UCSD-AML1 (cell line): ENCODE results near the gene GAK.

Experiments
- DNase-seq: peaks from one replicate; lab custom pipeline; 2025; ENCODE audit not compliant: unreplicated experiment; lab: John Stamatoyannopoulos, UW

Gene GAK

DNA sequence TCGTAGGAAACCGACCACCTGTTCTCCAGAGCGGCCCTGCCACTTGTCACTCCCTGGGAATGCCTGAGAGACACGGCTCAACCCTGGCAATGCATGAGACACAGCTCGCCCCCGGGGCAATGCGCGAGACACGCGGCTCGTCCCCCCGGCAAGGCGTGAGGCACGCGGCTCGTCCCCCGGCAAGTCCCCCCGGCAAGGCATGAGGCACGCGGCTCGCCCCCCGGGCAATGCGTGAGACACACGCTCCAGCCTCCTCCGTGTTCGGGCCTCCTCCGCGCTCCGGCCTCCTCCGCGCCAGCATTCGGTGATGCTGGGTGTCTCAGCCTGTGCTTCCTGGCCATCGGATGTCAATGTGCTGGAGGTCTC, 78.7 kb downstream of the GAK start:
- no peak for DNase-seq

DNA sequence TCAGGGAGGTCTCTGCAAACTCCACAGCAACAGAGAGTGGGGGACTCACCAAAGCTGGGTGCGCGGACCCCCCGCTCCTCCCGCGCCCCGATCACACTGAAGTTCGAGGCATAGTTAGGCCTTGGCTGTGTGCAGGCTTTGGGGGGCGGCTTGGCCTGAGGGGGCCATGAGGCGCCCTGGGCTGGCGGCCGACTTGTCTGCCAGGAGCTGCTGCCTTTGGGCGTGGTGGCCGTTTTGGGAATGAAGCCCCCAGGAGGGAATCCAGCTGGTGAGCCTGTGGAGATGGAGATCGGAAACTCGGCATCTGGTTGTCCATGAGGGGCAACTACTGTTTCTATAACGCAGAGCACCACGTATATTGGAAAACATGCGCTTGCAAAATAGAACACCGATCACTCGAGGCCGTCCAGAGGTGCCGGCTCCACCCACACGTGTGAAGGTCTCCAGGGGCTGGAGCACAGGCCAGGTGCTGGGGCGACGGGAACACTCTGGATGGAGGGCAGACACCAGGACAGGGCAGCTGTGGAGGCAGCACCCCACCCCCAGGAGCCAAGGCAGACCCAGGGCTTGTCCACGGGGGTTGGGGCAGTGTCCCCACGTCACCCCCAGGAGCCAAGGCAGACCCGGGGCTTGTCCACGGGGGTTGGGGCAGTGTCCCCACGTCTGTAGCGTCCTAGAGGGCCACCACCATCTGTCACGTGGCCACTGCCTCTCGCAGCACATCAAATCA, 80.2 kb downstream of the GAK start:
- DNase-seq, result no peak

DNA sequence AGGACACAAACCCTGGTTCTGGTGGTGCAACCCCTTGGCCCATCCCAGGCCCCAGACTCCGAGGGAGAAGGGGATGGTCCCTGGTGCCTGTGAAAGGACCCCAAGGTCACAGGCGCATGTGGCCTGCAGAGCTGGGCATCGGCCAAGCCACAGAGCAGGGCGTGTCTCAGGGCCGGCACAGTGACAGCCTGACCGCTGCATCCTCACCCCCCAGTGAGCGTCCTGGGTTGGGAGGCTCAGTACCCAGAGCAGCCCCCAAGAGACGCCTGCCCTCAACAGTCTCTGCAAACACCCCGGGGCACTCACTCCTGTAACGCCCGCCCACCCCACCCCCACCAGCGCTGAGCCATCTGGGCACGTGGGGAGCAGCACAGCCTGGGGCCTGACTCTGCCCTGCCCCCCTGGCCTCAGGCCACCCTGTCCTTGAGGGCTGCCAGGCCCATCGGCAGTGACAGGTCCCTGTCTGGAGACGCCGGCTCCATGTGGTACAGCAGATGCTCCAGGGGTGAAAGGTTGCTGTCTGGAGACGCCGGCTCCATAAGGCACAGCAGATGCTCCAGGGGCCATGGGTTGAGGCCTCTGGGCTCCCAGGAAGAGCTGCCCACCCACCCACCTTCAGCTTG, 81.7 kb downstream of the GAK start:
- no peak for DNase-seq

DNA sequence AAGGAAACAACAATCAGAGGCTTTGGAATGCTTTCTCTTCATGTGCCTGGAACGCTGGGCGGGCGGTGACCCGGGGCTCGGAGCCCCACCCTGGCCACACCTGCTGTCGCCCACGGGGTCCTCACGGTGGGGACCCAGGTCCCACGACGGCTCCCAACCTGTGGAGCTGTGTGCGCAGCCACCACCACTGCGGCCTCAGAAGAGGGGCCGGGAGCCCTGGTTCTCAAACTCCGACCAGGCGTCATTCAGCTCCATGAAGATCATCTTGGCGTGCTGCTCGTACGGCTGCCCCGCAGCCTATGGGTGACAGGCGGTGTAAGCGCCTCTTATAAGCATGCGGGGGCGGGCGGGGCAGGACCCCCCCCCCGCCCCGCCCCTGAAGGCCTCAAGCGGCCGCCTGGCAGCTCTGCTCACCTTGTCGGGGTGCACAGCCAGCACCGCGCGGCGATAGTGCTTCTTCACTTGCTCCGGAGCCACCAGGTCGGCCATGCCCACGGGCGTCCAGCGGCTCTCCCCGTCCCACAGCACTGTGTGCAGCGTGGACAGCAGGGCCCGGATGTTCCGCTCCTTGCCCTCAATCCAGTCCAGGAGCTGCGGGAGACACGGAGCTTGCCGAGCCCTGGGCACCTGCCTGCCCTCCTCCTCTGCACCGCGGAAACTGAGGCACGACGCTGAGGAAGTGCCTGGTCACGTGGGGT, 82.5 kb downstream of the GAK start:
- no peak for DNase-seq

DNA sequence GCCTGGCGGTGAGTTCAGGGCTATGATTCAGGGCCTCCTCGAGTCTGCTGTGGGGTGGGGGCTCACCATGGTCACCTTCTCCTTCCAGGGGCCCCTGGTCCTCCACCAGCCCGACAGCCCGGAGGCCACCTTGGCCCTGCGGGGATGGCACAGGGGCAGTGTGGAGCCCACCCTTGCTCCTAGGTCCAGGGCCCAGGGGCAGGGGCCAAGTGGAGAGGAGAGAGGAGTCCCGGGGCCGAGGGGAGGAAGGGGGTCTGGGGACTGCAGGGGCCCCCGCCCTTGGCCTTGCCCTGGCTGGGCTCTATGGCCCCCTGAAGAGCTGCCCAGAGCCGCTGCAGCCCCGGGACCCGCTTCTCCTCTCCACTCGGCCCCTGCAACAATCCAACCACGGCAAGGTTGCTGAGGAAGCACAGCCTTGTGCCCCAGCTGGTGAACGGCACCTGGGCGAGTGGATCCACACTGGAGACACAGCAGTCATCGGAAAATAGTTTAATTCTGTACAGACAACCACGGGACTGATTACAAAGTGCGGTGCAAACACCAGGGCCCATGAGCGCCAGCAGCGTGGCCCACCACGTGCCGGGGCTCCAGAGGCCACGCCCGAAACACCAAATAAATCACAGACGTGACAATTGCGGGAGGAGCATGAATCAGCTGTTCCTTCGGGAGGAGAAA, 83.2 kb downstream of the GAK start:
- no peak for DNase-seq

DNA sequence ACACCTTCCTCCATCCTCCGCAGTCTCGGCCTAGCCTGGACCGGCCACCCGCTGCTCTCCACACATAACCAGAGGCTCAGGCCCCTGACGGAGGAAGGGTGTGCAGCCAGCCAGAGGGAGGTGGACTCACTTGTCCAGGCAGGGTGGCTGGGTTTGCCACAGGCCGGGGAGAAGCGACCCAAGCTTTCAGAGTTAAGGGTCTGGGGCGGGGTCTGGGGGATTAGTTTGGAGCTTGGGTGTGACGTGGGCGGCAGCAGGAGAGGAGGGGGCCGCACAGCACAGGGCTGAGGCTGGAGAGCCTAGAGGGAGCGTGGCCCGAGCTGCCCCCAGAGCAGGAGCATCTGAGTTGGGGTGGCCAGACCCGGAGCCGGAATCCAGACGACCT, 83.8 kb downstream of the GAK start:
- DNase-seq, result no peak

DNA sequence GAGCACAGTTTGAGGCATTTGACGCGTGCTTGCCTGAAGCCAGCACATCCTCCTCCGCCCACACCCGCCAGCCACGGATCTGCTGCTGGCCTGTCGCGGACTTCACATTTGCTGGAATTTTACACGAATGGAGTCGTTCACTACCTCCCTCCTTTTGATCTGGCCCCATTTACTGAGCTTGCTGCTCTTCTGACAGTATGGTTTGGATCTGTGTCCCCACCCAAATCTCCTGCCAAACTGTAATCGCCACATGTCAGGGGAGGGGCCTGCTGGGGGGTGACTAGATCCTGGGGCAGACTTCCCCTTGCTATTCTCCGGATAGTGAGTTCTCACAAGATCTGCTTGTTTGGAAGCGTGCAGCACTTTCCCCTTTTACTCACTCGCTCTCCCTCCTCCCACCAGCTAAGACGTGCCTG, 86.3 kb downstream of the GAK start:
- no peak for DNase-seq

DNA sequence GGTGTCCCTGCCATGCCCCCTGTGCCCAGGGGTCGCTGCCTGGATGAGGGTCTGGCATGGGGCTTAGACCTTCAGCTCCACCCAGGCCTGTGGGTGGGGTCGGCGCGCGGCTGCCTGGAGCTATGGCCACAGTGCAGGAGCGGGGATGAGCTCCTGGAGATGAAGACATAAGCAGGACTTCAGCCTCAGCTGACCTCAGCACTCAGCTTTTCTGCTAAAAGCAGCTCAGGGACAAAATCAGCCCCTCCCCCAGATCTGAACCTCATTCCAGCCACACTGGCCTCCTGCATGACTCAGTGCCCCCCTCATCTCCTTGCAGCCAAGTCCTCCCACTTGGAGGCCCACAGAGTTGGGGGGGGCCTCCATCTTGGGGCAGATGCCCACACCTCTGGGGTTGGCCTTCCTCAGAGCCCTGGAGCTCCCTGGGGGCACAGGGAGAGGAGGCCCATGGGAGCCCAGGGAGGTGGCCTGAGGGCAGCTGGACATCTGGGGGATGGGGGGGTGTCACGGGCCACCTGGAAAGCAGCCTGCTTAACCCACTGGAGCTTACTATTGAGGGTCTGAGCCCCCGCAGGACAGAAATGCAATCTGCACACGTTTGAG, 86.8 kb downstream of the GAK start:
- DNase-seq, result no peak

DNA sequence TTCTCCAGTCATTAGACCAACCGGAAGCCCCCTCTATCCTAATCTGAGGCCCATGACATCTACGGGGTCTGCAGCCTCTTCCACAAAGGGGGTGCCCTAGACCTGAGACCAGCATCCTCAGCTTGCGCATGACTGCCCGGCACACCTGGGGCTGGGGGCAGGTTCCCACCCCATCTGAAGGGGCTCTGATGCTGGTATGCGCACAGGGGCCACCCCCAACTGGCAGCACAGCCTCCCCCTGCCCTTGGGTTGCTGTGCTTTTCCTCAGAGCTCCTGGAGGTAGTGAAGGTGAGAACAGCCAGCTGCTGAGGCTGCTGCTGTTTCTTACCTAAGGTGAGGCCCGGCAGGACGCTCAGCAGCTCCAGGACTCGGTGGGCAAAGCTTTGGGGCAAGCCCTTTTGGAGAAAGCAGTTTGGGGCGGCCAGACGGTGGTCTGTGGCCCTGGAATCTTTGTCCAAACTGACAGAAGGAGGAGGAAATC, 87.3 kb downstream of the GAK start:
- no peak for DNase-seq

DNA sequence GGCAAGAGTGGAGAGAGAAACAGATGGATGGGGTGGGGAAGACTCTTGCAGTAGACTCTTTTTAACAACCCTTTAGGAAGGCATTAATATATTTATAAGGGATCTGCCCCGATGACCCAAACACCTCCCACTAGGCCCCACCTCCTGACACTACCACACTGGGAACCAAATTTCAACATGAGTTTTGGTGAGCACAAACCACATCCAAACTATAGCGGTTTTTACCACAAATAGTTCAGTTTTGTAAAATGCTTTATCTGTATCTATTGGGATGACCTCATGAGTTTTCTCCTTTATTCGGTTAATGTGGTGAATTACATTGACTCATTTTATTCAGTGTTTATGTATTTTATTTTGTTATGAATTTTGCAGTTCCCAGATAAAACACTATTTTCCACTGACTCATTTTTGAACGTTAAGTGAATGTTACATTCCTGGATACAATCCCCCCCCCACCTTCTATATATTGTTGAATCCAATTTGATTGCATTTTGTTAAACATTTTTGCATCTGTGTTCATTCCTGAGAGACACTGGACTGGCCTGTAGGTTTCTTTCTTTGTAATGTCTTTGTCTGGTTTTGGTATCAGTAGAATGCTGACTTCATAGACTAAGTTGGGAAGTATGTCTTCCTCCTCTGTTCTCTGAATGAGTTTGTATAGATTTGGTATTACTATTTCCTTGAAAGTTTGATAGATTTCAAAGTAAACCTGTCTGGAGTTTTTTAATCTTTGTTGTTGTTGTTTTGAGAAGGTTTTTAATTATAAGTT, 92.3 kb downstream of the GAK start:
- no peak for DNase-seq

DNA sequence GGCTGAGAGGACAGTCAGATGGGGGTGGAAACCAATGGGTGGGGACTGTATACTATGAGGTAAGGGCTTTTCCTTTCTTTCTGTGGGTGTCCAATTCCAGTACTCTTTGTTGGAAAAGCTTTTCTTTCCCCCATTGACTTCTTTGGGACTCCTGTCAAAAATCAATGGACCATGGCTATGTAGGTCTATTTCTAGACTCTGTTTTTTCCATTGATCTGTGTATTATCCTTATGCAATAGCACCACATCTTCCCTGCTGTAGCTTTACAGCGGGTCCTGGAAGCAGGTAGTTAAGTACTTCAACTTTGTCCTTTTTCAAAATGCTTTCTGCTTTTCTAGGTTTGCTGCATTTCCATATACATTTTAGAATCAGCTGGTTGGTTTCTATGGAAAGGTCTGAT, 94.3 kb downstream of the GAK start:
- no peak for DNase-seq

DNA sequence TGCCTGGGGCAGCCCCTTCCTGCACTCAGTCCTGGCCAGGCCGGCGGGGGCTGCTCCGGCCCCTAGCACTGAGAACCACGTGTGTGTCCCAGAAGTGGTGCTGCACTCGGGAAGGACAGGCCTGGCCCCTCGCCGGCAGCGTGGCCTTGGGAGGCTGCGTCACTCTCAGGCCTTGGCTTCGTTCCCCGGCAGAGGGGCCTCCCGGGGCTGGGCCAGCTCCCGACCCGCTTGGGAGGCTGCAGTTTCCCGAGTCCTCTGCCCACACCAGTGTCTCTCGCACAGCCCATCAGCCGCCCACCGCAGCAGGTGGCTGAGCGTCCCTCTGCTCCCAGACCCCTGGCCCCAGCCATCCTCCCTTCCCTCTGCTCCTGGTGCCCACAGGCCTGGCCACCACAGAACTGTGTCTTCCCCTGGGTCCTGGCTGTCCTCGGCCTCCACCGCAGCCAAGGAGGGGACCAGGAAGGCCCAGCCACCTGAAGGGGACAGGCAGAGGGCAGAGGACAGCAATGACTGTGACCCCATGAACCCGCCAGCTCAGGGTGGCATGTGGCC, 95.3 kb downstream of the GAK start:
- no peak for DNase-seq

DNA sequence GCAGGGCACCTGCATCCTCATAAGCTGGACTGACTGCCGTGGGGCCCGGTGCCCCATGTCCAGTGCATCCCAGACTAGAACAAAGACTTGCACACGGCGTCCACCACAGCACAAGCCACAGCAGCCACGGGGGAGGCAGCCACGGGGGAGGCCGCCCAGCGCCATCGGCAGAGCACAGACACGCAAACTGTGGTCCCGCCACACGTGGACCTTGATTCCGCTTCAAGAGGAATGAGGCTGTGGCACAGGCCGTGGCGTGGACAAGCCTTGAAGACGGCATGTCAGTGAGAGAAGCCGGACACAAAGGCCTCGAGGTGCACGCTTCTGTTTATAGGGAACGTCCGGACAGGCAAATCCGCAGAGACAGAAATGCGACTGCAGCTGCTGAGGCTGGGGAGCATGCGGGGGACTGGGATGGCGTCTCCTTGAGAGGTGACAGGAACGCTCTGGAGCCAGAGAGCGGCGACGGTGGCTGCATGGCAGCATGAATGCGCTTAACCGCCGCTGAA, 96.1 kb downstream of the GAK start:
- no peak for DNase-seq

DNA sequence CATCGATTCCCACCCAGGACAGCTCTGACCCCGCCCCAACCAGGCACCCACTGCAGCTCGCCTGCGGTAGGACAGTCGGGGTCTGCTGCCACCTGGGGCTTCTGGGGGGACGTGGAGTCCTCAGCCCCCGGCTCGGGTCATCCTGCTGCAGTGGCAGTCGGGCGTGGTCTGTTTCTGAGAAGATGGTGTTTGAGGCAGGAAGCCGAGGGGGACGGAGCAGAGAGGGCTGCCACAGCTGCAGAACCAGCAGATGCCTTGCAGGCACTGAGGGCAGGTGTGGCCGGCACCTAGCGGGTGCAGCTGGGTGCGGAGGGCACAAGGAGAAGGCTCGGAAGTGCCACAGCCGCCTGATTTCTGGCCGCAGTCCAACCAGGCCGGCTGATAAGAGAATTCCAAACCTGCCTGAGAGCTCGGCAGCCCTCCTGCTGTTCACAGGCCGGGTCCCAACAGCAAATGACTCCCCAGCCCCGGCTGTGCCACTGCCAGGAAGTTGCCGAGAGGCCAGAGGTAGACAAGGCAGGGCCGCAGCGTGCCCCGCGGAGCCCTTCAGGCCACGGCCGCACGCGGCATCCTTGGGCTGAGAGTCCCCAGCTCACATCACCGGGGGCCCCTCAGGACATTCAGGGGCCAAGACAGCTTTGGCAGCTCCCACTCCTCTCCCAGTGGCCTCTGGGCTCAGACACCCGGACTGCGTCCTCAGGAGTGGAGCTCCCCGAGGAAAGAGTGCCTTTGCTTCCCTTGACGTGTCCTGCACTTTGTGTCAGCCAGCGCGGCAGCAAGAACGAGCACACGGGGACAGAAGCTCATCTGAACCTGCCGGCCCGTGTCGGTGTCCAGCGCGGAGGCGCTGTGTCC, 96.7 kb downstream of the GAK start:
- no peak for DNase-seq

DNA sequence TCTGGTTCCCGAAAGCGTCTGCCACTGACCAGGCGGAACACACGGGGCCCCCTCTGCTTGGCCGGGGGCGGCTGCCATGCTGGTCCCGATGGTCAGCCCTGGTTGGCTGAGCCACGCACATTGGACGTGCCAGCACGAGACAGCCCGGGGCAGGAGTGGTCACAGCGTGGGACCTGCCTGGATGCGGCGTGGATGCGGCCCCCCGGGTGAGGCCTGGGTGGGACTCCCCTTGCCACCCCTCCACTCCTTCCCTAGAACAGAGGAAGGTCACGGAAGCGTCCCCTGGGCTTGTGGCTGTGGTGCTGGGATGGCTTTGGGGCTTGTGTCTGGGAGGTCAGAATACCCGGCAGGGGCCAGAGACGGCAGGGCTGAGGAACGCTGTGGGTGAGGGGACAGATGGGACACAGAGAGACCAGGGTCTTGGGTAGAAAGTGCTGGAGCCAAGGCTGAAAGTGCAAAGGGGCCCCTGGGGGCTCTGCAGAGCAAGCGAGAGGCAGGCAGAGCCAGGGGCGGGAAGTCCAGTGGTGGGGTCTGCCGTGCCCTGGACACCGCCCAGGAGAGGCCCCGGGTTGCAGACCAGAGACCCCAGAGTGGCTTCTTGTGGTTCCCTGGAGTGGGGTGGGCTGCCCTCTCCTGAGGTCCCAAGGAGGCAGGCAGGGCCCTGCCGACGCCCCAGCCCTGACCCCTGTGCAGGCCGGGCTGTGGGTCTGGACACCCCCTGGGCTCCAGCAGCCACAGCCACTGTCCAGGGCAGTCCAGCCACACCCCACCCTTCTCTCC, 97.6 kb downstream of the GAK start:
- DNase-seq, result no peak

DNA sequence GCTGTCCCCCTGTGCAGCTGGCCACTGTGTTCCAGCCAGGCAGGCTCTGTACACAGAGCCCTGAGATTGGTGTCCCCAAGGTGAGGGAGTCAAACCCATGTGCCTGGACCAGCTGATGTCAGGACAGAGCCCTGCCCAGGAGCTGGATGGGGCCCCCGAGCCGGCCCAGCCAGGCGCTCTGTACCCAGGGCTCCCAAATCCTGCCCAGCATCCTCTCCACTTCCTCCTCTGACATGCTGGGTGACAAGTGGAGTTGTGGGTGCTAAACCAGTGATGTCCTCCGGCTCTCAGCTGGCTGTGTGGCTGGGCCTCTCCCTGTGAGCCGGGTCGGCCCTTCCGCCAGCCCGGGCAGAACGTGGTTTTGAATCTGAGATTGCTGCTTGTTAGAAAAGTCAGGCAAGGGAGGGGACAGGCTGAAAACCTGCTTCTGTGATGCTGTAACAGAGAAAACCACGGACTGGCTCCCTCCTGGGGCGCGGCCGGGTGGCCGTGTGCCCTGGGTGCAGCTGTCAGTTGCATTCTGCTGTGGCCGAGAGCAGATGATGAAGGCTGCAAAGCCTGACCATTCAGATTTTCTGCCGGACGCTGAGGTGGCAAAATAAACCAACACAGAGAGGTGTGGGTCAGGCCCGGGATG, 98.3 kb downstream of the GAK start:
- peak; percentile 41 for DNase-seq

DNA sequence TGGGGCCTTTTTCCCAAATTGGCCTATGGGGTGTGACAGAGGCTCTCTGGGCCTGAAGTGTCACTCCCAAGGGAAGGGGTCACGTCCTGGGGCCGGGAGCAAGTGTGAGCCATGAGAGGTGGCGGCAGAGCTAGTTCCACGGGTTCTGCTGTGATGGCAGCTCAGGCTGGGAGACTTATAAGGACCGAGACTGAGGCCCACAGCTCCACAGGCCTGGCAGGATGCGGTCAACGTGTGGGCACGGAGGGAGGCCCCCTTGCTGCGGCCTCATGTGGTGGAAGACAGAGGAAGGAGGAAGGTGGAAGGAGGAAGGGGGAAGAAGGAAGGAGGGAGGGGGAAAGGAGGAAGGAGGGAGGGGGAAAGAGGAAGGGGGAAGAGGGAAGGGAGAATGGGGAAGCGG, 99.0 kb downstream of the GAK start:
- peak; percentile 76 for DNase-seq

DNA sequence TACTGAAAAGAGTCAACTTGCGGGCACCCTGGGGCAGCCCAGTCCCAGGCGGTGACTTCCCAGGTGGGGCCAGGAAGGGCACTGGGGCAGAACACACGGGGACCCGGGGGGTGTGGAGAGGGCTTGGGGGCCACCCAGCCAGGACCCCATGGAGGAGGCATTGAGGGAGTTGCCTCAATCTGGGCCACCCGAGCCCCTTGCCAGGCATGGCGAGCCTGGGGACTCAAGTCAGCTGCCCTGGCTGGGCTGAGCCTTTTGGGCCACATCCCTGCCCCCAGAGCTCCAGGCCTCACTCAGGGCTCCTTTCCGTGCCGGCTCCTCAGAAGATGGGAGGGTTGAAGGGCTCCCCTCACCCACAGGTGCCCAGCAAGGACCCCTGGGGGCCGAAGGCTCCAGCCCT, 99.6 kb downstream of the GAK start:
- DNase-seq, result no peak
